Calu3 (cell line): Measurements from ENCODE around the gene STX18. TPM values are rescaled to one million over a fixed set of nuclear protein-coding genes. Genes with fewer than 3 reads are reported as not detected.
A peak's percentile ranks its signal among the peaks of the same experiment; 100 is the strongest.

Source experiments
- Bru-seq: library from RNA; stranded (reverse); fragments of 400-500 nt; gene quantifications from one replicate; lab custom pipeline; 2021; lab: Mats Ljungman, UMichigan
- BruChase-seq, 2 experiments: library from RNA; stranded (reverse); fragments of 400-500 nt; gene quantifications; one replicate each; lab custom pipeline; 2021; lab: Mats Ljungman, UMichigan
- BruUV-seq: library from RNA; stranded (reverse); fragments of 400-500 nt; replicated peaks from 2 replicates; lab custom pipeline; 2021; lab: Mats Ljungman, UMichigan
- CTCF ChIA-PET: fragments of 300-600 bp; sonication (Branson Sonifier 250); formaldehyde crosslinking; loops from one replicate; lab custom pipeline; 2022; ENCODE audit warnings: antibody characterized with exemption; lab: Charles Lee
- DNase-seq: peaks from one replicate; pipeline ENCODE4 v3.0.0; 2022
- H3K27ac Mint-ChIP-seq: one replicate; pipeline ENCODE4 v1.8.0; 2022; ENCODE audit warnings: mixed read lengths; ENCODE audit not compliant: unreplicated experiment
- H3K27me3 Mint-ChIP-seq: one replicate; pipeline ENCODE4 v1.8.0; 2022; ENCODE audit warnings: mixed read lengths; ENCODE audit not compliant: unreplicated experiment
- H3K36me3 Mint-ChIP-seq: one replicate; pipeline ENCODE4 v1.8.0; 2022; ENCODE audit warnings: mild to moderate bottlenecking, moderate library complexity, mixed read lengths; ENCODE audit not compliant: insufficient read depth, unreplicated experiment
- H3K4me1 Mint-ChIP-seq: one replicate; pipeline ENCODE4 v1.8.0; 2022; ENCODE audit warnings: mild to moderate bottlenecking, low read depth, mixed read lengths; ENCODE audit not compliant: unreplicated experiment
- H3K4me3 Mint-ChIP-seq: one replicate; pipeline ENCODE4 v1.8.0; 2022; ENCODE audit warnings: mild to moderate bottlenecking, low read depth, moderate library complexity, mixed read lengths; ENCODE audit not compliant: unreplicated experiment
- H3K9me3 Mint-ChIP-seq: one replicate; pipeline ENCODE4 v1.8.0; 2022; ENCODE audit warnings: low read depth, mixed read lengths; ENCODE audit not compliant: unreplicated experiment
- intact Hi-C: fragments of 100-400 bp; cut with micrococcal nuclease; formaldehyde crosslinking; loops from one replicate; pipeline ENCODE4 v1.10.0; 2022; ENCODE audit not compliant: unreplicated experiment
- long read RNA-seq: library from polyadenylated mRNA; stranded (forward); transcript quantifications from one replicate; pipeline ENCODE4 v2.0.0, GENCODE V29; 2022
- total RNA-seq: library from RNA; stranded (reverse); gene quantifications from 2 replicates; pipeline ENCODE4 v1.2.3, GENCODE V29; 2022
- TF ChIP-seq, protein P1 (sequence below): fragments of 200-600 bp; IDR thresholded peaks from one replicate; pipeline ENCODE4 v1.8.0; 2022; ENCODE audit warnings: antibody characterized with exemption; ENCODE audit not compliant: unreplicated experiment

The STX18 gene
- total RNA-seq, result 25.6 and 27.3 TPM in 2 replicates
- Bru-seq, nascent RNA, result percentile 77 among the genes with signal in this experiment
- percentile 59 among the genes with signal in this experiment for BruChase-seq, experiment 1, labeled RNA remaining after a 6-hour chase
- BruChase-seq, experiment 2, labeled RNA remaining after a 2-hour chase, result percentile 63 among the genes with signal in this experiment
- long read RNA-seq, transcript STX18-201 (11 exons, 2,138 nt), result major isoform, 27 of 41 reads
- long read RNA-seq, partial matches to known transcripts, result 1 of 41 reads
- long read RNA-seq, other reads (novel, unspliced or antisense), result 13 of 41 reads

DNA sequence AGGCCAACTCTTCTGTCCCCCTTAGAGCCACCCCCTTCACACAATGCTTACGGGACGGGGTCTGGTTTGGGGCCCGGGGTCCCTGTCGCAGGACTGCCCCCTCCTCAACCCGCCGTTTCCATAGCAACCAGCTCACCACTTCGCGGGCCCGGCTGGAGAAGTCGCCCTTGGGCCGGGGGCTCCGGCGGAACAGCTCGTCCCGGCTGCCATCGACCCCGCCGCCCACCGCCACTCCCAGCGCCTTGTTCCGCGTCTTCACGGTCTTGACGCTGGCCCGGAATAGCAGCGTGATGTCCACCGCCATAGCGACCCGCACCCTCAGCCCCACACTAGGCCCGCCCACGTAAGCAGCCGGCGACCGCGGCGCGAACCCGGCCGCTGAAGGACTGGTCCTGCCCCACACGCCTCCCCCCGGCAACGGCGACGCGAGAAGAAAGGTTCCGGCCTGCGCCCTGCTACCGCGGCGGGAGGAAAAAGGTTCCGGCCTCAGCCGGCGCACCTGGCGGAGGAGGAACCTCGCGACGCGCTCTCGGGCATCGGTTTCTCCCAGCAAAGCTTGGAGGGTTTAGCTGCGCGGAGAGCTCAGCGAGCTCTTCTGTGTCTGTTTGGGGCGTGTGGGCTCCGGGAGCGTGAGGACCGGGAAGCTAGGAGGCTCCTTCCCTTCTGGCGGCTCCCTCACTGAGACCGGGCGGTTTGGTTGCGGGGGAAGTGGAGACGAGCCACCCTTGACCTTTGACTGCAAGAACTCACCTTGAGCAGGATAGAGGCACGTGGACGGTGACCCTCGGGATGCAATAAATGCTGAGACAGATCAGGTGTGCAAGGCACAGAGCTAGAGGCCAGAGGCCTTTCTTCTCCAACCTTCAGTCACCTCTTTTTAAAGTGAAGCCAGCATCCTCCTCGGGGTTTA lies at the start of gene STX18:
Gene STX18, minus strand, starts transcription at position 388 of the 910 bp plus-strand sequence. Its CDS starts 84 bp downstream, at position 304.
- TSS peak; percentile 55 for BruUV-seq
- no peaks in the 10 kb centered on the region for H3K27me3 Mint-ChIP-seq
- CTCF ChIA-PET, result no interaction called here
- peaks cover 23% of the 10 kb centered on the region for H3K36me3 Mint-ChIP-seq
- peak; percentile 87 for DNase-seq
- TF ChIP-seq, protein P1, sequence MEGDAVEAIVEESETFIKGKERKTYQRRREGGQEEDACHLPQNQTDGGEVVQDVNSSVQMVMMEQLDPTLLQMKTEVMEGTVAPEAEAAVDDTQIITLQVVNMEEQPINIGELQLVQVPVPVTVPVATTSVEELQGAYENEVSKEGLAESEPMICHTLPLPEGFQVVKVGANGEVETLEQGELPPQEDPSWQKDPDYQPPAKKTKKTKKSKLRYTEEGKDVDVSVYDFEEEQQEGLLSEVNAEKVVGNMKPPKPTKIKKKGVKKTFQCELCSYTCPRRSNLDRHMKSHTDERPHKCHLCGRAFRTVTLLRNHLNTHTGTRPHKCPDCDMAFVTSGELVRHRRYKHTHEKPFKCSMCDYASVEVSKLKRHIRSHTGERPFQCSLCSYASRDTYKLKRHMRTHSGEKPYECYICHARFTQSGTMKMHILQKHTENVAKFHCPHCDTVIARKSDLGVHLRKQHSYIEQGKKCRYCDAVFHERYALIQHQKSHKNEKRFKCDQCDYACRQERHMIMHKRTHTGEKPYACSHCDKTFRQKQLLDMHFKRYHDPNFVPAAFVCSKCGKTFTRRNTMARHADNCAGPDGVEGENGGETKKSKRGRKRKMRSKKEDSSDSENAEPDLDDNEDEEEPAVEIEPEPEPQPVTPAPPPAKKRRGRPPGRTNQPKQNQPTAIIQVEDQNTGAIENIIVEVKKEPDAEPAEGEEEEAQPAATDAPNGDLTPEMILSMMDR, result no peak
- peak within 1 kb of the TSS; percentile 93 for H3K4me3 Mint-ChIP-seq
- no peaks in the 10 kb centered on the region for H3K9me3 Mint-ChIP-seq
- H3K4me1 Mint-ChIP-seq, result no peaks in the 10 kb centered on the region
- H3K27ac Mint-ChIP-seq, result peak within 1 kb of the TSS; percentile 94
- intact Hi-C loops, result no loop called here

DNA sequence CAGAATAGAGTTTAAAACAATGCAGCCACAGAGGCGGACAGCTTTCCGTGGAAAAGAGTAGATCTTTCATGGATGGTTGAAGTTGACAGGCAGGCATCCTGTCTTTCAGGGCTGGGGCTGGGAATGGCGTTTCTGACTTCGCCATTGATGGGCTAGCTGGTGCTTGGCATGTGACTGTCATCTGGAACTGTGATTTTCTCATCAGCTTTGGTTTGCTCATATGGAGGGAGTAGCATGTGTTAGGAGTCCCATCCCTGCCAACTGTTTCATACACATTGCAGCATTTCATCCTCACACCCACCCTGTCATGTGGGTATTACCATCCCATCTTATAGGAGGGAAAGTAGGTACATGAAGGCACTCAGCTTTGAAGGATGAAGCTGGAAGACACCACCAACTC lies 49.2 kb upstream of the STX18 start:
- H3K4me1 Mint-ChIP-seq, result no peaks in the 10 kb centered on the region
- no peak for DNase-seq
- H3K9me3 Mint-ChIP-seq, result peaks cover 6% of the 10 kb centered on the region
- CTCF ChIA-PET, result no interaction called here
- BruUV-seq, result no TSS peak
- intact Hi-C loops, result no loop called here
- H3K27me3 Mint-ChIP-seq, result no peaks in the 10 kb centered on the region
- H3K27ac Mint-ChIP-seq, result no peak overlapping the region
- no peaks in the 10 kb centered on the region for H3K36me3 Mint-ChIP-seq
- TF ChIP-seq, protein P1, result no peak
- no peak overlapping the region for H3K4me3 Mint-ChIP-seq

DNA sequence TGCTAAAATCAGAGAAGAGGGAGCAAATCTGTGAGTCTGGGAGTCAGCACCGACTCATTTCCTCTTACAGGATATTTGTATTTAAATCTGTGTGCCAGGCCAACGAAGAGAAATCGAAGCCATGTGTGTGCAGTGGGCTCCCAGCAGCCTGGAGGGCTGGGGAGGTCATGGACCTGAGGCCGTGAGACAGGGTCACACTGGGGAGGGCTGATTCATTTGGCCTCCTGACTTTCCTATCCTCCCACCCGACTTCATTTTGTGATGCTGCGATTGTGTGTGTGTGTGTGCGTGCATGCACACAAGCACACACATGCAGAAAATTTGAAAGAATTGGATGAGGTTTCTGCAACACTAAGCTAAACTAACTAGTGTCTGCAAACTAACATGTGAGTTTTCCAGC lies 48.7 kb upstream of the STX18 start:
- DNase-seq, result no peak
- peaks cover 4% of the 10 kb centered on the region for H3K4me1 Mint-ChIP-seq
- H3K4me3 Mint-ChIP-seq, result no peak overlapping the region
- H3K36me3 Mint-ChIP-seq, result no peaks in the 10 kb centered on the region
- H3K27ac Mint-ChIP-seq, result no peak overlapping the region
- TF ChIP-seq, protein P1, result no peak
- CTCF ChIA-PET, result no interaction called here
- no peaks in the 10 kb centered on the region for H3K27me3 Mint-ChIP-seq
- intact Hi-C loops, result no loop called here
- peaks cover 6% of the 10 kb centered on the region for H3K9me3 Mint-ChIP-seq
- no TSS peak for BruUV-seq

DNA sequence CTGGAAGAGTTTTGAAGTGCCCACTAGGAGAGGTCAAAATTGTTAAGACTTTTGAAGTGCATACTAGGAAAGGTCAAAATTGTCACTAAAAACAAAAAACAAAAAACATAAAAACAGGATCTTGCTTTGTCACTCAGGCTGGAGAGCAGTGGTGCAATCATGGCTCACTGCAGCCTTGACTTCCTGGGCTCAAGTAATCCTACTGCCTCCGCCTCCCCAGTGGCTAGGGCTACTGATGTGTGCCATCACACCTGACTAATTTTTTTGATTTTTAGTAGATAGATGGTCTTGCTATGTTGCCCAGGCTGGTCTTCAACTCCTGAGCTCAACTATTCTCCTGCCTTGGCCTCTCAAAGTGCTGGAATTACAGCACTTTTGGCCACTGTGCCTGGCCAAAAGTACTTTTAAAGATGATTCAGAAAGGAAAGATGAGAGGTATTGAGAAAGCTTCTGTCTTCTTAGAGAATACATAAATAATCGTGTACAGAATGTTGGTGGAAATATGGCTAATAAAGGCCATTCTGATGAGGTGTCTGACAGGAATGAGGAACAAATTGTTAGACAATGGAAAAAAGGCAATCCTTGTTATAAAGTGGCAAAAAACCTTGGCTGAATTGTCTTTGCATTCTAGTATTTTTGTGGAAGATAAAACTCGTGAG lies 43.3 kb upstream of the STX18 start:
- intact Hi-C loops, result no loop called here
- no TSS peak for BruUV-seq
- peaks cover 2% of the 10 kb centered on the region for H3K9me3 Mint-ChIP-seq
- H3K4me1 Mint-ChIP-seq, result peaks cover 12% of the 10 kb centered on the region
- no peaks in the 10 kb centered on the region for H3K27me3 Mint-ChIP-seq
- H3K36me3 Mint-ChIP-seq, result no peaks in the 10 kb centered on the region
- TF ChIP-seq, protein P1, result no peak
- CTCF ChIA-PET, result no interaction called here
- no peak for DNase-seq
- H3K4me3 Mint-ChIP-seq, result no peak overlapping the region
- H3K27ac Mint-ChIP-seq, result no peak overlapping the region
